Progenitor cell of endocrine pancreas (in vitro differentiated cells): Measurements from ENCODE around the gene FARS2. TPM values are rescaled to one million over a fixed set of nuclear protein-coding genes. Genes with fewer than 3 reads are reported as not detected.

Experiments
- DNase-seq: peaks from one replicate; pipeline ENCODE4 v3.0.0; 2021; ENCODE audit warnings: low spot score; ENCODE audit not compliant: unreplicated experiment
- H3K27ac Mint-ChIP-seq: 2 replicates; pipeline ENCODE4 v1.8.0; 2021; ENCODE audit warnings: mild to moderate bottlenecking, moderate library complexity, mixed read lengths
- H3K27me3 Mint-ChIP-seq: 2 replicates; pipeline ENCODE4 v1.8.0; 2021; ENCODE audit warnings: mixed read lengths
- H3K36me3 Mint-ChIP-seq: 2 replicates; pipeline ENCODE4 v1.8.0; 2022; ENCODE audit warnings: mixed read lengths; ENCODE audit not compliant: insufficient read depth
- H3K4me1 Mint-ChIP-seq: 2 replicates; pipeline ENCODE4 v1.8.0; 2021; ENCODE audit warnings: low read depth, mixed read lengths
- H3K4me3 Mint-ChIP-seq: 2 replicates; pipeline ENCODE4 v1.8.0; 2021; ENCODE audit warnings: low read depth, mild to moderate bottlenecking, moderate library complexity, mixed read lengths
- H3K9me3 Mint-ChIP-seq: 2 replicates; pipeline ENCODE4 v1.8.0; 2021; ENCODE audit warnings: low read depth, mixed read lengths
- total RNA-seq: library from RNA; stranded (reverse); gene quantifications from 2 replicates; pipeline ENCODE4 v1.2.1, GENCODE V29; 2021
- TF ChIP-seq, protein P1 (sequence below): fragments of 200-600 bp; sonication (generic); IDR thresholded peaks from one replicate; pipeline ENCODE4 v1.5.0; 2021; ENCODE audit warnings: antibody characterized with exemption, mild to moderate bottlenecking; ENCODE audit not compliant: unreplicated experiment

Gene FARS2
- total RNA-seq, 1 donor from 2014 or later: 20.8 TPM

DNA sequence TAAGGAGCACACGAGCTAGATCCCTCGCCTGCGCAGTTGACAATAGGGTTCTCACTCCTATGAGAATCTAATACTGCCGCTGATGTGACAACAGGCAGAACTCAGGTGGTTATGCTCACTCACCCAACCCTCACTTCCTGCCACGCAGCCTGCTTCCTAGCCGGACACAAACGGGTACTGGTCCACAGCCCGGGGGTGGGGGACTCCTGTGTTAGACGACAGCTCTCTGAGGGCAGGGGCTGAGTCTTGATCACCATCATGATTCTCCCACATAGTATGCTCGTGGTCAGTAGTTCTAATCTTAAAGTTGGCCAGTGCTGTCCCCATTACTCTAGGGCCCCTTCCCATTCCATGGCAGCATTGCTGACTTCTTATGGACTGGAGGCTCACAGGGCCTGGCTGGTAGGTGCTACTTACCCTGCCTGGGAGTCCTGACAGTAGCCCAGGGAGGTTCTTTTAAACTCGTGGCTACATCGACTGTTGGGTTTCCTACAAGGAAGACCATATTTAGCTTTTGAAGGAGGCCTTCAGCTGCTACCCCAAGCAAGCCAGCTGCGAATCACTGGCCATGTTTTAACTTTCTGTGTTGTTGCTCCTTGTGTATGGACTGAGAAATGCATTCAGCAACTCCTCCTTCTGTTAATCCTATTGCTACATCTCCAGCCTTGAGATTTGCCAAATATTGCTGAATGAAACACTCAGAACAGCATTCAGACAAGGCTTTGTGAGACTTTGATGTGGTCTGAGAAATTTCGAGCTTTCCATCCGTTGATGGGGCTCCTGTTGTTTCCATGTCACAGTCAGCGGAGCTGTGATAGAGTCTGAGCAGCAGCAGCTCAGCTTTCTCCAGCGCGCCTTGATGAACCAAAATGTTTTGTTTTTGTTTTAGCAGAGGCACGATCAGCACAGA, 445.1 kb downstream of the FARS2 start:
- Mint-ChIP-seq H3K27ac (no peak overlapping the region), H3K27me3 (no peaks in the 10 kb centered on the region), H3K4me3 (no peak overlapping the region), H3K36me3 (peaks cover 2% of the 10 kb centered on the region), H3K4me1 (no peaks in the 10 kb centered on the region), H3K9me3 (no peaks in the 10 kb centered on the region)
- TF ChIP-seq, protein P1, sequence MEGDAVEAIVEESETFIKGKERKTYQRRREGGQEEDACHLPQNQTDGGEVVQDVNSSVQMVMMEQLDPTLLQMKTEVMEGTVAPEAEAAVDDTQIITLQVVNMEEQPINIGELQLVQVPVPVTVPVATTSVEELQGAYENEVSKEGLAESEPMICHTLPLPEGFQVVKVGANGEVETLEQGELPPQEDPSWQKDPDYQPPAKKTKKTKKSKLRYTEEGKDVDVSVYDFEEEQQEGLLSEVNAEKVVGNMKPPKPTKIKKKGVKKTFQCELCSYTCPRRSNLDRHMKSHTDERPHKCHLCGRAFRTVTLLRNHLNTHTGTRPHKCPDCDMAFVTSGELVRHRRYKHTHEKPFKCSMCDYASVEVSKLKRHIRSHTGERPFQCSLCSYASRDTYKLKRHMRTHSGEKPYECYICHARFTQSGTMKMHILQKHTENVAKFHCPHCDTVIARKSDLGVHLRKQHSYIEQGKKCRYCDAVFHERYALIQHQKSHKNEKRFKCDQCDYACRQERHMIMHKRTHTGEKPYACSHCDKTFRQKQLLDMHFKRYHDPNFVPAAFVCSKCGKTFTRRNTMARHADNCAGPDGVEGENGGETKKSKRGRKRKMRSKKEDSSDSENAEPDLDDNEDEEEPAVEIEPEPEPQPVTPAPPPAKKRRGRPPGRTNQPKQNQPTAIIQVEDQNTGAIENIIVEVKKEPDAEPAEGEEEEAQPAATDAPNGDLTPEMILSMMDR: no peak
- DNase-seq: no peak

DNA sequence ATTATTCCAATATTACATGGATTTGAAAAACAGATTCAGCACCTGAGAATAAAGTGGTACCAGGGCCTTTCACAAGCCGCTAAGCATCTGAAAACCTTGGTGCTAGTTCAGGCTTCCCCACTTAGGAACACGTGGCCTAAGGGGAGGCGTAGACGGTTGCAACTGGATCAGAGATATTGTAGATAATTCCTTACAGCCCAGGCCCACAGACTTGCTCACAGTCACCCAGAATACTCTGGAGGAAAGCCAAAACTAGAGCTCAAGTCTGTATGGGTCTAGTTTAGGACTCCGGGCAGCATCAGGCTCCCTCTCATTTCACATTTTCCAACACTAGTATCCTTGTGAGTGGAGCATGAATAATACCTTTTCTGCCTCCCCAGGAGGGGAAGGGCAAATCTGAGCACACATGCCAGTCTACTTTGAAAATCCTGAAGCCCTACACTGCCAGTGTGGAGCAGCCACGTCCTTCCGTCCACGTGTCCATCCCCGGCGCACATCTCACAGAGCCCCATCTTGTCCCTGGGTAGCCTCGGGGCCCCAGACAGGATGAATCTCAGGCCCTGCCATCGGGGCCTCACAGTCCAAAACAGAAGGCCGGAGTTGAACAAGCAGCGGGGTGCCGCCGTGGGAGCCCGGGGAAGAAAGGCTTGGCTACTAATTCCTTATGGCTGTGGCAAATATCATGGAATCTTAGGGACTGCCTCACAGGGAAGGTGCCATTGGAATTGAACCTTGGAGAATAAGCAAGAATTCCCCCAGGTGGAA, 446.1 kb downstream of the FARS2 start:
- Mint-ChIP-seq H3K27me3 (no peaks in the 10 kb centered on the region), H3K9me3 (no peaks in the 10 kb centered on the region), H3K4me1 (no peaks in the 10 kb centered on the region), H3K4me3 (no peak overlapping the region), H3K36me3 (peaks cover 2% of the 10 kb centered on the region), H3K27ac (no peak overlapping the region)
- DNase-seq: no peak
- TF ChIP-seq, protein P1: no peak

DNA sequence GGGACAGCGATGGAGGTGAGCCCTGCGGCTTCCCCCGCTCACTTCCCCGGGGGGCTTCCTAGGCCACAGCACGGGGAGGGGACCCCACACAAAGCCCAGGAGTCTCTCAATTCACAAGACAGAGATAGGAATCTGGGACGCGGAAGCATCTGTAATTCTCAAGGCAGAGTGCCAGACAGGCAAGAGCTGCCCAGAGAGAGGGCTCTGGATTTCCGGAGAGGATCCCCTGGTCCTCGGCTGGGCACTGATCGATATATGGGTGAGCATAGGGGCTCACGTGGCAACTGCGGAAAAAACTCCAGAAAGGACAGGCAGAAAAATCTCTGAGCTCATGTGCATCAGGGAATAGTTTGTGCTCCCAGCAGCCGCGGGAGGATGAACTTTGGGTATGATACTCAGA, 449.2 kb downstream of the FARS2 start:
- no peaks in the 10 kb centered on the region for H3K27me3 Mint-ChIP-seq
- peaks cover 2% of the 10 kb centered on the region for H3K36me3 Mint-ChIP-seq
- no peak overlapping the region for H3K27ac Mint-ChIP-seq
- peaks cover 7% of the 10 kb centered on the region for H3K4me1 Mint-ChIP-seq
- H3K4me3 Mint-ChIP-seq: no peak overlapping the region
- DNase-seq: no peak
- H3K9me3 Mint-ChIP-seq: no peaks in the 10 kb centered on the region
- TF ChIP-seq, protein P1: no peak

DNA sequence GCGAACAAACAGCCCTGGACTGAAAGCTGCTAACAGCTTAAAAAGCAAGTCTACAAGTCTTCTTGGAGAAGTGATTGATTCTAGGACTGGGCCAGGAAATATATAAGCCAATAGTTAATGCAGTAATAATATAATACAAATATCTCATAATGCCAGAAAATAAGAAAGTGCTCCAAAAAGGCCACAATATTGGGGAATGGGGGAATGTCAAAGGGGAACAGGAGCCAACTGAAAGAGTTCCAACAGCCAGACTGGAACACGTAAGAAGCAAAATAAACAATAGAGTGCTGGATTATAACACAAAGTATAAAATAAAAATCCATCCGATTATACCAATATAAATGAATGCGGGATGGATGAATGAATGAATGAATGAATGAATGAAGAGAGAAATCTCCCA, 449.6 kb downstream of the FARS2 start:
- peaks cover 3% of the 10 kb centered on the region for H3K9me3 Mint-ChIP-seq
- peaks cover 7% of the 10 kb centered on the region for H3K4me1 Mint-ChIP-seq
- no peaks in the 10 kb centered on the region for H3K27me3 Mint-ChIP-seq
- peak overlapping the region; percentile 77 for H3K27ac Mint-ChIP-seq
- no peak for DNase-seq
- no peak overlapping the region for H3K4me3 Mint-ChIP-seq
- H3K36me3 Mint-ChIP-seq: no peaks in the 10 kb centered on the region
- TF ChIP-seq, protein P1: no peak

DNA sequence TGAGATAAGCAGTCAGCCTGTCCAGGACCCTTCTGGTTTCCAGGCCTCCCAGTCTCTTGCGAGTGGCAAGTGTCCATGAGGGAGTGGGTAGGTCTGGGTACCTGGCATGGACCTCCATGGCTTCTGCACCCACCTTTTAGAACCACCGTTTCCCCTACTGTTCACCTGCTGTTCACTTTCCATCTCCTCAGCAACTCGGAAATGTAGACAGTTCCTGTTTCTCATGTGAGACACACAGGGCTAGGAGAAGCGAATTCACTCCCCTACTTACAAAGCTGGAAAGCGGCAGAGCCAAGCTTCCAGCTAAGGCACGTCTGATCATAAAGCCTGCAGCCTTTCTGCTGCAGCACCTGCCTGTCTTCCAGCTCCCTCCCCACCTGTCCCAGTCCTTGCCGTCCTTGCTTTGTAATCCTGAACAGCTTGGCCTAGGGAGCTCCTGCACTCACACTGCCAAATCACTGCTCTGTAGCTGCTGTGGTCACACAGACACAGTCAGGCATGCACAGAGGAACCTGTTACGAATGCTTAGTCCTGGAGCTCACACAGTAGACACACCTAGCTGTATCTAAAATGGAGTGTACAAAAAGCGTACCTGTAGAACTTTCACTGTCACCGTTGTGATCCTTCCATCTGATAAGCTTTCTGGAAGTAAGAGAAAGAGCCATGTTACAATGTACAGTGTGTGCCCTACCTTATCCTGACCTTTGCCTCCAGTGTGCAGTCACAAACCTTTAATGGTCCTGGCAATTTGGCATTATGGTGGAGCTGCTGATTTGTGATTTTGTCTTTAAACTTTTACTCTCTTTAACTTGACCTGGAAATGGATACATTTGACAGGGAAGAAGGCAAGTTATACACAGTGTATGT, 451.3 kb downstream of the FARS2 start:
- no peak for DNase-seq
- H3K36me3 Mint-ChIP-seq: peaks cover 5% of the 10 kb centered on the region
- H3K4me1 Mint-ChIP-seq: peaks cover 7% of the 10 kb centered on the region
- no peaks in the 10 kb centered on the region for H3K27me3 Mint-ChIP-seq
- TF ChIP-seq, protein P1: no peak
- no peak overlapping the region for H3K27ac Mint-ChIP-seq
- H3K4me3 Mint-ChIP-seq: no peak overlapping the region
- peaks cover 12% of the 10 kb centered on the region for H3K9me3 Mint-ChIP-seq
